Germinal center (tissue), 1 donor: ENCODE data around the gene LCN6.
"Not testable (repeated sequence)": the region's sequence is repeated elsewhere in the genome, so short reads cannot be mapped to it uniquely, and the experiment has no call there.

Source experiments
- DNase-seq: peaks from one replicate; pipeline ENCODE4 v3.0.0; 2012; ENCODE audit warnings: mixed read lengths, low spot score

Gene LCN6

DNA sequence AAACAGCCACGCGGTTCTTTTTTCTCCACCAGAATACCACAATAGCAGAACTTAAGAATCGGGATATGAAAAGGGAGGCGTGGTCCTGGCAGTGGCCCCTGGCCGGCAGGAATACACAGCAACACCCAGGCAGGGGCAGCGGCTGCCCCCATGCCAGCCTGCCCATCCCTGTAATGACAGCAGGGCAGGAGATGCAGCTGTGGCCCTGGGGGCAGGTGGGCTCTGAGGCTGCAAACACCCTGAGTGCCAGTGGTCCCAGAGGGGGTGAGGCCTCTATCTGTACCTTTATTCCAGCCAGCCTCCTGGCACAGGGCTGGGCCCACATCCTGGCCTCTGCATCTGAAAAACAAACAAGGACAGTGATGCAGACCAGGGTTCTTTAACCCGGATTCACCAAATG is 23.6 kb downstream of the LCN6 start:
- DNase-seq: no peak

- DNase-seq: no peak
Observed at GRCh38 chr9:136723989-136724388, 24.3 kb downstream of the LCN6 start.

DNA sequence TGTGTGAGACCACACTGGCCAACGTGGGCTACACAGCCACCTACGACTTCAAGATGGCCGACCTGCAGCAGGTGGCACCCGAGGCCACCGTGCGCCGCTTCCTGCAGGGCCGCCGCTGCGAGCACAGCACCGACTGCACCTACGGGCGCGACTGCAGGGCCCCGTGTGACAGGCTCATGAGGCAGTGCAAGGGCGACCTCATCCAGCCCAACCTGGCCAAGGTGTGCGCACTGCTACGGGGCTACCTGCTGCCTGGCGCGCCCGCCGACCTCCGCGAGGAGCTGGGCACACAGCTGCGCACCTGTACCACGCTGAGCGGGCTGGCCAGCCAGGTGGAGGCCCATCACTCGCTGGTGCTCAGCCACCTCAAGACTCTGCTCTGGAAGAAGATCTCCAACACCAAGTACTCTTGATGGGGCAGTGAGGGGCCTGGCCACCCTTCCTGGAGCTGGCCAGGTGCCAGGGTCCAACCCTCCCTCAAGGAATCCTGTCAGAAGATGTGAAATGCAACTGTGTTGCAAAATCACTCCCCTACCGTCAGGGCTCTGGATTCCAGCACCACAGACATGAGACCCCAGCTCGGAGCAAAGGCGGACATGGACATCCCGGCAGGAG is 24.9 kb downstream of the LCN6 start:
- no peak for DNase-seq

- DNase-seq: no peak
Observed at GRCh38 chr9:136722969-136723356, 25.4 kb downstream of the LCN6 start.

DNA sequence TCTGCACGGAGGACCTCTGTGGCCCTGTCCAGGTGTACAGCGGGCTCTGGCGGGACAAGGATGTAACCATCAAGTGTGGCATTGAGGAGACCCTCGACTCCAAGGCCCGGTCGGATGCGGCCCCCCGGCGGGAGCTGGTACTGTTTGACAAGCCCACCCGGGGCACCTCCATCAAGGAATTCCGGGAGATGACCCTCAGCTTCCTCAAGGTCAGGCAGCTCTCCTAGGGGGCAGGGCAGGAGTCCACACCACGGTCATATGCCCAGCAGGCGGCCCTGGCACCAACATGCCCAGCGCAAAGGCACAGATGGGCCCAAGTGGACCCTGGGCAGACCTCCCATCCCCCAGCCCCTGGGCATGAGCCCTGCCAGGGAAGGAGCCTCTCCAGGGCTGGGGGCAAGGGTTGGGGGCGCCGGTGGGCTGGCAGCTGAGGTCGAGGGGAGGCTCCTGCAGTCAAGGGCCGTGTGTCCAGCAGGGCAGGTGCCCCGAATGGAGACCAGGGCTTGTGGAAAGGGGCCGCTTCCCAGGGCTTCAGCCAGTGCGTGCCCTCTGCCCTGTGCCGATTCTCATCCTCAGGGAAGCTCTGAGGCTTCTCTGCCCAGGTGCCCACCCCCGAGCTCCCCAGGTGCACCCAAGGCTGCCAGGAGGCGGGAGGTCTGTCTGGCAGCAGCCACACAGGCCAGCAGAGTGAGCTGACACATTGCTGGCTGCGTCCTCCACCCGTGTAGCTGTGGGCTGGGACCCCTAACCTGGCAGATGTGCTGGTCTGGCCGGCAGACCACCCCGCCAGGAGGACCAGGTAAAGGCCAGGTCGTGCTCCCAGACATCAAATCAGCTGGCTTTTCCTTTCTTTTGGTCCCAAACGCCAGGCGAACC is 26.0 kb downstream of the LCN6 start:
- DNase-seq: no peak

DNA sequence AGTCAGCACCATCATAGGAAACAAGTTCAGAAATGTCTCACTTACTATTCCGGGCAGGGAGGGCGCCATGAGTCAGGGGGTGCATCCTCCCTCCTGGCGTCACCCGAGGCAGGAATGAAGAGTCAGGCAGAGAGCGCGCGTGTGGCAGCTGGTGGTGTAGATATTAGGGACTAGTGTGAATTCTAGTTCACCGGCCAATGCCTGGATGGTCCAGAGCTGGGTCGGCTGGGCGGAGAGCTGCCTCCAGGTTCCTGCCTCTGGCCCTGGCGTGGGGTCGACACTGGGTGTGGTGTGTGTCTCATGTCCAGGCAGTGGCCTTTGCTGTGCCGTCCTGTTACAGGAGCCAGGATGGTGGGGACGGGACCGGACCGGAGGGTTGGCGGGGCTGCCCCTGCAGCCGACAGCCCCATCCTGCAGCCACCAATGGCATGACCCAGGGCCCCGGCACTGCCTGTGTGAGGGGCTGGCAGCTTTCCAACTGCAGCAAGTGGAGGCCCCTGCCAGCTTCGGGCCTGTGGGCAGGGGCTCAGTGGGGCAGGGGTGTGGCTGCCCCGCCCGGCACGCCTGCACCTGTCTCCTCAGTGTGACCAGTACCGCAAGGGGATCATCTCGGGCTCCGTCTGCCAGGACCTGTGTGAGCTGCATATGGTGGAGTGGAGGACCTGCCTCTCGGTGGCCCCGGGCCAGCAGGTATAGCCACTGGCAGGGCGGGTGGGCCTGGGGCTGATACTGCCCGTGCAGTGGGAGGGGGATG is 26.8 kb downstream of the LCN6 start:
- no peak for DNase-seq

DNA sequence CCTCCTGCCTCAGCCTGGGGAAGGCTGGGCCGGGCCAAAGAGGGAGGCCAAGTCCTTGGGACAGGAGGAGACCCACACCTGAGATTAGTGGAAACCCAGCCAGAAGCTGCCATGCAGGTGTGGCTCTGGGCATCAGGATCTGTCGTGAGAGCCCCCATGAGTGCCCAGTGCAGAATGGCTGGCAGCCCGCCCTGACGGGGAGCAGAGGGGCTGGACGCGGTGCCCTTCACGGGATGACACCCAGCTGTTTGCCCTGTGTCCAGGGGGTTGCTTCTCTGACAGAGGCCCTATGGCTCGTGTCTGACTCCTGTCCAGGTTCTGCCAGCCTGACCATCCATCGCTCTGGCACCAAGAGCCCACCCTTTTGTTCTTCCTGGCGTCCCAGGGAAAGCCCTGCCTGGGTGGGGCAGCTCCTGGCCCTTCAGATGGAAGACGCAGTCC is 27.4 kb downstream of the LCN6 start:
- DNase-seq: no peak

DNA sequence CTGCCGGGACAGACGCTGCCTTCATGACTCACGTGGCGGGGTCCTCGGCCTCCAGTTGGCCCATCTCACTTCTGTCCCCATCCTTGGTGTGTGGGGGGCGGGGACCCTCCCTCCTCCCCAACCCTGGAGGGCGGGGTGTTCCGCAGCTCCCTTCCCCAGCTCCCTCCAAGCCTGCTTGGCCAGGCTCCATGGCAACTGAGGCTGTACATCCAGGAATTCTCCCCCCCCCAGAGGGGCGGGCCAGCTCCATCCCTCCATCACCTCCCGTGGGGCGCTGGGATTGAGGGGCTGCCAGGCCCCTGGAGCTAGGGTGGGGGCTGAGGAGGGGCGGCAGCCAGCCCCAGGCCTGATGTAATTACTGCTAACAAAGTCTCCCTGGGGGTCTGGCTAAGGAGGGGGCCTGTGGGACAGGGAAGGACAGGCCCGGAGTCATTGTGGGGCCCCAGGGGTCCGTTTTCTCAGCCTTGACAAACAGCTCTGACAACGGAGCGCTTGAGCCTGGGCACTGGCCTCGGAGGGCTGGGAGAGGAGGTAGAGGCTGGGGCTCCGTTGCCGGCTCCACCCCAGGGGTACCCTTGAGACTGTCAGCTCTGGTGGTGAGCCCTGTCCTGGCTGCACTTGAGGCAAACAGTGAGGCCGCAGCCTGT is 28.0 kb downstream of the LCN6 start:
- DNase-seq: no peak

DNA sequence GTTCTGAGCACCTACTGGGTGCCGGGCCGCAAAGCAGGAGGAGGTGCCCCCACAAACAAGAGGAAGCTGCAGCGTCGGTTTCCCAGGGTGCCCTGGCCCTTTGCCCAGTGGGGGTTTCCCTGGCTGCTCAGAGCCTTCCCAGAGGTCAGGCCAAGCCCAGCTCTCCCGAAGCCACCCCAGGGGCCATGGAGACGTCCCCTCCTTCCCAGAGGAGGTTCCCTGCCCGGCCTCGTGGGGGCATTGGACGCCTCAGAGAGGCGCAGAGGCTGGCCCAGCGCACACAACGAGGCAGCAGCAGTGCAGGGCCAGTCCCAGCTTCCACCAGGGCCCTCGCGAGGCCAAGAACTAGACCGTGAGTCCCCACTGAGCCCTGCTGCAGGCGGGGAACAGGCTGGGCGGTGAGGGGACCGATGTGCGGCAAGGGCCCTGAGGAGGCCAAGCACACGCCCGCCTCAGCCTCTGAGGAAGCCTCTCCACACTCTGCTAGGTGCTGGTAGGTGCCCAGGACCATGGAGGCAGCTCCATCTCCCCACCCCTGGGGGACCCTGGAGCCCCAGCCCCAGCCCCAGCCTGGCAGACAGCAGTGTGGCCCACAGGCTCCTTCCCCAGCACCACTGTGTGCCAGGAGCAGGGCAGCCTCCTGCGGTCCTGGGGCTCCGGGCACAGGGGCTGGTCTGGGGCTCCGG is 29.0 kb downstream of the LCN6 start:
- DNase-seq: no peak

GRCh38 chr9:136718345-136719194 is 29.8 kb downstream of the LCN6 start:
- no peak for DNase-seq

GRCh38 chr9:136717399-136717798 is 30.9 kb downstream of the LCN6 start:
- no peak for DNase-seq

- DNase-seq: no peak
Observed at GRCh38 chr9:136714893-136715274, 33.4 kb downstream of the LCN6 start.

DNA sequence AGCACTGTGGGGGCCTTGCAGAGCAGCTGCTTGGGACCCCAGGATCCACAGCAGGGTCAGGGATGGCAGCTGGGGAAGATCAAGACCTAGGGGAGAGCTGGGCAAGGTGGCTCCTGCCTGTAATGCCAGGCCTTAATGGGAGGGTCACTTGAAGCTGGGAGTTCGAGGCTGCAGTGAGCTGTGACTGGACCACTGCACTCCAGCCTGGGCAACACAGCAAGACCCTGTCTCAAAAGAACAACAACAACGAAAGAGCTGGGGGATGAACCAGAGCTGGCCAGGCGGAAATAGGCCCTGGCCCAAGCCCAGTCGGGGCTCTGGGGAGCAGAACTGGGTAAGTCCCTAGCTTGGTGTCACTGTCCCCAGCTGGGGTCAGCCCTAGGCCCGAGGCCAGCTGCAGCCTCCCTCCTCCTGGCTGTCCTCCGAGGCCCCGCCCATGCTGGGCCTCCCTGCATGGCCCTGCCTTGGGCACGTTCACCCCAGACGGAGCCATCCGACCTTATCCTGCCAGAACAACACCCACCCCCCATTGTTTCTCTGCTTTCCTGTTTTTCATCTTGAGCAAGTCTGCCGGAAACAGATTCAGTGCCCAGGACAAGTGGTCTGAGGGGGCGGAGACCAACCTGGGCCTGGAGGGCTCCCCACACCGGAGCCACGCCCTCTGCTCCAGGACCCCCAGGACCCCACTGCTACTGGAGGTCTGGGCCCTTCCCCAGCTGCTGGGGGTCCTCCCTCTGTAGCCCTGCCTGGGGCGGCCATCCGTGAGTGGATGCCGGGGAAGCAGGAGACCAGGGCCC is 34.0 kb downstream of the LCN6 start:
- DNase-seq: no peak

- DNase-seq: no peak
Observed at GRCh38 chr9:136713550-136713949, 34.8 kb downstream of the LCN6 start.

DNA sequence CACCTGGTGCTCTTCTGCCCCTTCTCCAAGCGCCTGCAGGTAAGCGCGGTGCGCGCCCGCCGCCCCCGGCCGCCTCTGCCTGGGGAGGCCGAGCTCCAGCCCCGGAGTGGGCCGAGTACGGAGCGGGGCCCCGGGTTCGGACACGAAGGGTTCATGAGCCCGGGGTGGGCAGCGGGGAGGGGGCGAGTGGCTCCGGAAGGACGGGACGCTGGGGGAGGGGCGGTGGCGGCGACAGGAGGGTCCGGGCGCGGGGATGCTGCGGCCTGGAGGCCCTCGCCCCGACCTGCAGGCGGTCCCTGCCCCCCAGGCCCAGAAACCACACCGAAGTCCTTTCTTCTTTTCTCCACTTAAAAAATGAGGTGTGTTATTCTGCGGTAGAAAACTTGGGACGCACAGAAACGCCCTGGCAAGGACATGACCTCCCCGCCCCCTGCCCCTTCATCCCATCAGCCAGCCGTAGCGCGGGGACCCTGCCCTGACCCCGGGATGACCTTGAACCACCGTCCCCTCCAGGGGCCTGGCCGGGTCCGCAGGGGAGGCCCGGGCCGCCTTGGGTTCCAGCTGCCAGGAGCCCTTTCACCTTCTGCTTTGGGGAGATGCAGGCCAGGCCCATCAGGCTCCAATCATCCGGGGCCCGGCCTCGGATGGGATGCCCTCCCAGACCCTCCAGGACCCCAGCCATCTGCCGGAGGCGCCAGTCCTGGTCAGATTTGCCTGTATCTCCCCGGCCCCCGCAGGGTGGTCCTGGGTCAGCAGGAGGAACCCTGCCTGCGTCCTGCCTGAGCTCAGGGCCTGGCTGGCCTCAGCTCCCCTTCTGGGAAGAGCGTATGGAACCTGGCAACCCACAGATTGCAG is 35.4 kb downstream of the LCN6 start:
- no peak for DNase-seq

GRCh38 chr9:136711751-136712689 is 36.3 kb downstream of the LCN6 start, which contains the start of gene DIPK1B:
Gene DIPK1B (plus strand): TSS chr9:136712572. CDS start chr9:136712666, 94 bp downstream.
- no peak for DNase-seq

DNA sequence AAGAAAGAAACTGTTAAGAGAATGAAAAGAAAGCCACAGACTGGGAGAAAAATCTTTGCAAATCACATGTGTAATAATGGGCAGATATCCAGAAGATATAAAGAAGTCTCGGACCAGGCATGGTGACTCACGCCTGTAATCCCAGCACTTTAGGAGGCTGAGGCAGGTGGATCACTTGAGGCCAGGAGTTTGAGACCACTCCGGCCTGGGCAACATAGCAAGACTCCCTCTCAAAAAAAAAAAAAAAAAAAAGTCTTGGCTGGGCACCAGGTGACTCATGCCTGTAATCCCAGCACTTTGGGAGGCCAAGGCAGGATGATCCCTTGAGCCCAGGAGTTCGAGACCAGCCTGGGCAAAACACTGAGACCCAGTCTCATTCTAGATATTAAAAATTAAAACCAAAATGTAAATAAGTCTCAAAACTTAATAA is 37.1 kb downstream of the LCN6 start:
- not testable (repeated sequence) for DNase-seq

DNA sequence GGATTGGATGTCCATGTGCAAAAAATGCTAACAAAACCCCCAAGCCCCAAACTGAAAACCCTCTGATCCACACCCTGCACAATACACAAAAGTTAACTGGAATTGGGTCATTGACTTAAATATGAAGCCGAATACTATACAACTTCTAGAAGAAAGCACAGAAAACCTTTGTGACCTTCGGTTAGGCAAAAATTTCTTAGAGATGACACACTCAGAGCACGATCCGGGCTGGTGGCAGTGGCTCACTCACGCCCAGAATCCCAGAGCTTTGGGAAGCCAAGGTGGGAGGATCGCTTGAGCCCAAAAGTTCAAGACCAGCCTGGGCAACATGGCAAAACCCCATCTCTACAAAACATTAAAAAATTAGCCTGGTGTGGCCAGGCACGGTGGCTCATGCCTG is 37.8 kb downstream of the LCN6 start:
- DNase-seq: no peak
